SK-N-MC (cell line): Measurements from ENCODE around the gene SETD9.

Experiments
- DNase-seq: peaks from one replicate; pipeline ENCODE4 v3.0.0-alpha.2; 2011; ENCODE audit warnings: low read depth, low spot score
- H3K27ac ChIP-seq: fragments of 200-600 bp; sonication (generic); 2 replicates; pipeline ENCODE4 v1.5.1; 2016; ENCODE audit warnings: mixed run types
- H3K36me3 ChIP-seq: fragments of 200-600 bp; sonication (generic); 2 replicates; pipeline ENCODE4 v1.6.1; 2017; ENCODE audit warnings: antibody characterized with exemption, low read length, mixed read lengths; ENCODE audit not compliant: insufficient read depth
- H3K4me3 ChIP-seq: fragments of 200-600 bp; sonication (generic); 2 replicates; pipeline ENCODE4 v1.5.1; 2016
- H3K9ac ChIP-seq: fragments of 200-600 bp; sonication (generic); 2 replicates; pipeline ENCODE4 v1.8.0; 2017; ENCODE audit warnings: mixed run types, mixed read lengths; ENCODE audit not compliant: insufficient read length
- H3K9me3 ChIP-seq: fragments of 200-600 bp; sonication (generic); 2 replicates; pipeline ENCODE4 v1.6.1; 2017; ENCODE audit warnings: low read depth, mild to moderate bottlenecking, antibody characterized with exemption, low read length, moderate library complexity, mixed read lengths
- EZH2 ChIP-seq: fragments of 200-600 bp; sonication (generic); IDR thresholded peaks from one replicate; pipeline ENCODE4 v1.6.1; 2017; ENCODE audit warnings: antibody characterized with exemption
- FOXP2 ChIP-seq: optimal IDR thresholded peaks from 2 replicates; pipeline ENCODE3; 2011; ENCODE audit warnings: mild to moderate bottlenecking, moderate library complexity; ENCODE audit not compliant: insufficient read depth; ENCODE audit errors: extremely low read length, control extremely low read depth
- POLR2AphosphoS5 ChIP-seq: IDR thresholded peaks from 2 replicates; pipeline ENCODE4 v1.6.1; 2012; ENCODE audit warnings: mild to moderate bottlenecking, low read depth, low read length, borderline replicate concordance

Gene SETD9

GRCh38 chr5:56964173-56964572 is 54.8 kb downstream of the SETD9 start:
- no peak for DNase-seq

More at GRCh38 chr5:56964173-56964572, 54.8 kb downstream of the SETD9 start:
- no peak overlapping the region for H3K9ac ChIP-seq
- H3K36me3 ChIP-seq, result no peaks in the 10 kb centered on the region
- H3K4me3 ChIP-seq, result no peak overlapping the region
- no peak for TF ChIP-seq POLR2AphosphoS5
- TF ChIP-seq FOXP2, result no peak
- no peak for TF ChIP-seq EZH2
- no peak overlapping the region for H3K27ac ChIP-seq
- no peaks in the 10 kb centered on the region for H3K9me3 ChIP-seq
